Omental fat pad (tissue), 4 donors: Measurements from ENCODE around the gene OR2D3. TPM values are rescaled to one million over a fixed set of nuclear protein-coding genes. Genes with fewer than 3 reads are reported as not detected.
"Not testable (repeated sequence)": the region's sequence is repeated elsewhere in the genome, so short reads cannot be mapped to it uniquely, and the experiment has no call there.

ENCODE experiments used
- ATAC-seq: fragments of 150-250 bp; one replicate; pipeline ENCODE4 v1.9.1; 2016; ENCODE audit warnings: mild to moderate bottlenecking, moderate library complexity; ENCODE audit not compliant: low FRiP score
- DNase-seq: peaks from one replicate; pipeline ENCODE4 v3.0.0-alpha.2; 2019; ENCODE audit warnings: low spot score
- CTCF ChIP-seq, 3 donors: fragments of 450-650 bp; IDR thresholded peaks; one replicate each; pipeline ENCODE4 v1.5.1; 2016 to 2017; ENCODE audit warnings: antibody characterized with exemption in 3 of 3, mild to moderate bottlenecking in 3 of 3, moderate library complexity in 2 of 3
- total RNA-seq, 4 donors: library from RNA; depleted of rRNA; stranded (reverse); fragments of >200 nt; gene quantifications; one replicate each; pipeline ENCODE4 v1.1.0, GENCODE V29; 2016

Gene OR2D3
- total RNA-seq, 4 donors from 2014 or later = not detected

- ATAC-seq (no peak), DNase-seq (no peak)
- TF ChIP-seq CTCF (IDR thresholded peaks at IDR 0.05) = no peak
These were observed 41.3 kb downstream of the OR2D3 start for GRCh38 chr11:6962141-6962540.

GRCh38 chr11:6962673-6963072 is 41.9 kb downstream of the OR2D3 start:
- ATAC-seq (no peak), DNase-seq (no peak)
- no peak for TF ChIP-seq CTCF (IDR thresholded peaks at IDR 0.05)

- ATAC-seq = no peak
- DNase-seq = no peak
- TF ChIP-seq CTCF (IDR thresholded peaks at IDR 0.05) = no peak
These were observed 48.0 kb downstream of the OR2D3 start for GRCh38 chr11:6968816-6969215.

- not testable (repeated sequence) for ATAC-seq, DNase-seq
These were observed 49.1 kb downstream of the OR2D3 start for GRCh38 chr11:6969854-6970253.

Other genes with a start within 250 kb of the OR2D3 start
- 10 to 100 TPM; 20.0 to 31.6 (median 29.0) TPM for gene MRPL17, start 237.7 kb upstream of the OR2D3 start, total RNA-seq
- not detected for gene OR2AG2, start 149.0 kb upstream of the OR2D3 start, total RNA-seq
- not detected for gene OR2AG1, start 138.0 kb upstream of the OR2D3 start, total RNA-seq
- gene OR6A2, start 121.3 kb upstream of the OR2D3 start, total RNA-seq = under 1 TPM in 3 of 4 donors, not detected in 1; 0.13 to 0.47 (median 0.24) TPM
- not detected for gene OR10A5, start 75.3 kb upstream of the OR2D3 start, total RNA-seq
- gene OR10A2, start 57.9 kb upstream of the OR2D3 start, total RNA-seq = not detected
- not detected for gene OR10A4, start 44.4 kb upstream of the OR2D3 start, total RNA-seq
- gene OR2D2, start 28.5 kb upstream of the OR2D3 start, total RNA-seq = 1 to 10 TPM in 1 of 4 donors, not detected in 3; 1.1 TPM
- 1 to 10 TPM in 3 of 4 donors, under 1 TPM in 1; 0.36 to 2.9 (median 1.7) TPM for gene ZNF215, start 5.4 kb downstream of the OR2D3 start, total RNA-seq
- gene ZNF214, start 99.3 kb downstream of the OR2D3 start, total RNA-seq = 1 to 10 TPM in 3 of 4 donors, not detected in 1; 1.4 to 2.0 (median 1.9) TPM
- gene NLRP14, start 99.5 kb downstream of the OR2D3 start, total RNA-seq = not detected
- not detected for gene RBMXL2, start 168.0 kb downstream of the OR2D3 start, total RNA-seq